ENCODE measurements around the gene TRUB2.
"Not testable (repeated sequence)": the region's sequence is repeated elsewhere in the genome, so short reads cannot be mapped to it uniquely, and the experiment has no call there.

Gene TRUB2

DNA sequence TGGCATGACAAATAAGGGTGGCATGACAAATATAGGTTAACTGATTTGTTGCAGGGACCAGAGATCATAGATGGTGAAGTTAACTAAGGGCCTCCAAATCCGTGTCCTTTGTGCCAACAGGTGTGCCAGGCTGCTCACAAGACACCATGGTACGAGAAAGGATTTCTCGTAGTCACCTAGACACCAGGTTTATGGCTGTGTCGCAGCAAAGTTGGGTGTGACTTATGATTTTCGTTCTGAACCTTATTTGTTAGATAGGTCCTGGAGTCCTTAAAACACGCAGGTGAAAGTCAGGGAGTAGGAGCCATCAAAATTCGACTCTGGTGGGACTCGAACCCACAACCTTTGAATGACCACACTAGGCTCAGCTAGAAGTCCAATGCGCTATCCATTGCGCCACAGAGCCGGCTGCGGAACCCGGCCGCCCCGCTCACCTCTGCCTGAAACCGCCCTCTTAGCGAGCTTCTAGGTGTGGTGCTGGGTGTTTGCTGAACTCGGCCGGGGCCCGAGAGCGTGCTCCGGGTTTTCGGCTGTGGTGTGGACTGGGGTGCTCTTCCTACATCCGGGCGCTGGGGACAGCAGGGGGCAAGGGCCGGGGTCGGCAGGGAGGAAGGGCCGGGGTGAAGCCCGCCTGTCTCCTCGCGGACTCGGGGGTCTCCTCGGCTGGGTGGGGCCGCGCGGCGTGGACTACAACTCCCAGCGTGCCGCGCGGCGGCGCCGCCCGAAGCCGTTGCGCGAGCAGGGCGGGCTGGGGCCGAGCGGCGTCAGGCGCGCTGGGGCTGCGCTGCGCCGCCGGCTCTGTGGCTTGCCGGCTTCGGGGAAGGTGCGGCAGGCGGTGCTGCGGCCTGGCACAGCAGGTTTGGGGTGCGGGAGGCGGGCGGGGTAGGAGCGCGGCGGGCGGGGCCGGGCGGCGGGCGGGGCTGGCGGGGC, 17.8 kb upstream of the TRUB2 start, which contains the start of gene SLC27A4:
SLC27A4 (plus strand) TSS at position 767 of the 930 bp plus-strand sequence. CDS start 2,606 bp downstream, outside the sequence.
- DNase-seq: peak; percentile 49

GRCh38 chr9:128338852-128339614, 16.8 kb upstream of the TRUB2 start:
- DNase-seq: not testable (repeated sequence)

DNA sequence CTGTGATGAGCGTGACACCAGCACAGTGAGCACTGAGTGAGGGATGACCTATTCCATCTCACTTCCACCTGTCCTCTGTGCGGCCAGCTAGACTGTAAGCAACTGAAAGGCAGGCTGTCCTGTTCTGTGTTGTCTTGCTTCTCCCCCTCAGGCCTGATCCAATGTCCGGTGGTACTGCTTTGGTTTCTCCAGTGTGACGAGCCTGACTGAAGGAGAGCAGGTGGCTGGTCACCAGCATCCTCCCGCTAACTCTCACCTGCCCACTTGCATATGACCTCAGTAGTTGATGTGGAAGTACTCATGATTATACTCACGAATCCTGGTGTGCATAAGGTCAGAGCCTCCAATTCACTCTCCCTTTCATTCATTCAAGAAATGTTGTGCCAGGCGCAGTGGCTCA, 15.7 kb upstream of the TRUB2 start:
- no peak for DNase-seq

- no peak for DNase-seq
Observed at GRCh38 chr9:128335914-128336313, 13.7 kb upstream of the TRUB2 start.

DNA sequence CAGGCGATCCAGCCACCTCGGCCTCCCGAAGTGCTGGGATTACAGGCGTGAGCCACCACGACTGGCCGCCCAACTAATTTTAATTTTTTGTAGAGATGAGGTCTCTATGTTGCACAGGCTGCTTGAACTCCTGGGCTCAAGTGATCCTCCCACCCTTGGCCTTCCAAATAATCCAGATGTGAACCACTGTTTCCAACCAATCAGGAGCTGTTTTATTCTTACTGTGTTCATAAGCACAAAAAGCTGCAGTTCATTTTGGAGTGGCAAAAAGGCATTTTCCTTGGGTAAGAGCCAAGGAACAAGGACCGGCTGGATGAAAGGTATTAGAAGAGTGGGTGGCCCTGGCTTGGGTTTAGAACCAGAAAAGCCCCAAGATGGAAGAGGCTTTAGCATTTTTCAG, 12.9 kb upstream of the TRUB2 start:
- no peak for DNase-seq

DNA sequence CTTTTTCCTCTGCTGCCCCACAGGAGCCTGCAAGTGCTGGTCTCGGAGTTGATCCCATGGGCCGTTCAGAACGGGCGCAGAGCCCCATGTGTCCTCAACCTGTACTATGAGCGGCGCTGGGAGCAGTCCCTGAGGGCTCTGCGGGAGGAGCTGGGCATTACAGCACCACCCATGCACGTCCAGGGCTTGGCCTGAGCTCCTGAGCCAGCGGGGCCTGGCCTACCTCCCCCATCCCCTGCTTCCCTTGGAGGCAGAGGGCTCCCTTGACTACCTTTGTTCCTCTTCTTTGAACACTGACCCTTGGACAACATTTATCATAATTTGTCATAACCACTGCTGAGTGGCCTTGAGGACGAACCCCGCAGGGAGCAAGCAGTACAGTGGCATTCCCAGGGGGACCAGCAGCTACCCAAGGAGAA, 11.2 kb upstream of the TRUB2 start:
- no peak for DNase-seq

DNA sequence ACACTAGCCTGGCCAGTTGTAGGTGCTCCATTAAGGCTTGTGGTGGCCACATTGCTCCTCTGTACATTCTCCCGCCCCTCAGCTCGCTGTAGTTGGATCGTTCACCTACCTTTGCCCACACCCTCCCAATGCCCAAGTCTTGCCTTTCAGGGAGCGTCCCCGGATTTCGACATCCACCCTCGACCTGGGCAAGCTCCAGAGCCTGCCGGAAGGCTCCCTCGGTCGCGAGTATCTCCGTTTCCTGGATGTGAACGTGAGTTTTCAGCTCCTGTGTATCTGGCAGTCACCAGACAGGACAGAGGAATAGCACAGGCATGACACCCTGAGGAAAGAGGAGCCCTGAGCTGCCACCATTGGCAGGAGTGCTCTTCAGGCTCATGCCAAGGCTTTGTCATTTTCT, 3.4 kb upstream of the TRUB2 start:
- DNase-seq: no peak

- DNase-seq: no peak
Observed at GRCh38 chr9:128324401-128324800, 2.2 kb upstream of the TRUB2 start.

DNA sequence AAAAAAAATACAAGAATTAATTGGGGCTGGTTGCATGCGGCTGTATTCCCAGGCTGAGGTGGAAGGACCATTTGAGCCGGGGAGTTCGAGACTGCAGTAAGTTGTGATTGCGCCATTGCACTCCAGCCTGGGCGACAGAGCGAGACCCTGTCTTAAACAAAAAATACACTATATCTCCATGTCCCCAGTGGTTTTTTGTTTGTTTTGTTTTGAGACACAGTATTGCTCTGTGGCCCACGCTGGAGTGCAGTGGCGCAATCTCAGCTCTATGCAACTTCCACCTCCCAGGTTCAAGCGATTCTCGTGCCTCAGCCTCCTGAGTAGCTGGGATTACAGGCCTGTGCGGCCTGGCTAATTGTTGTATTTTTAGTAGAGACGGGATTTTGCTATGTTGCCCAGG, 1.5 kb upstream of the TRUB2 start:
- DNase-seq: no peak

DNA sequence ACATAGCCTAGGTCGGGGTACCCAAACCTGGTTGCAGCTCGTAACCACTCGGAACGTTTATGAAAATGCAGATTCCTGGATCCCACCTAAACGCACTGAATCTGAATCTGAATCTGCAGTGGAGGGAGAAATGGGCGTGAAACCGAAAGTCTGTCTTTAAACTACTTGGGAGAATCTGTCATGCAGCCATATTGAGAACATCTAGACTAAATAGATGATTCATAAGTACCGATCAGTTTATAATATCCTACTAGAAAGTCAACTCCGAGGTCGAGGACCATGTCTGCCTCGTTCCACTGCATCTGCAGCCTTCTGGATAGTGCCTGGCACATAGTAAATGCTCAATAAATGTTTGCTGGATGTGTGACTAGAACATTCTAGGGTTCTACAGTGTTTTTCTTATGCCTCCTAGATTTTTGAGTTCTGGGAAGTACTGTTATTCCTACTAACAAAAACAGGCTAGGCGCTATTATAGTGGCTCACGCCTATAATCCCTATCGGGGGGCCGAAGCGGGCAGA, 1.0 kb upstream of the TRUB2 start:
- DNase-seq: no peak

- DNase-seq: no peak
Observed at GRCh38 chr9:128321879-128322403, 306 bp downstream of the TRUB2 start.

DNA sequence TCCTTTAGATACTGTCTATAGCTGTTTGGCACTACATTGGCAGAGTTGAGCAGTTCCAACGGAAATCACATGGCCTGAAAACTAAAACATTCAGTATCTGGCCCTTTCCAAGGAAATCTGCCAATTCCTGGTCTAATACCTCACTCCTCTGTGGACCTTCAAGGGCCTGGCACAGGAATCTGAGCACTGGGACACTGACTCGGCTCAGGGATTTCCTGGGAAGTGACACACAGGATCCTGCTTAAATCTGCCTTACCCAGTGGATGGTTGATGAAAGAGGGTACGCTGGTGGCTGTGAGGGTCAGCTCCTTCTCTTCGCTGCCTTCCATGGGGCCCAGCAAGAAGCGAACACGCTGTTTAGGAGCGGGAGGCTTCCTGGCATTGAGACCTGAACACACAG, 904 bp downstream of the TRUB2 start:
- DNase-seq: no peak

GRCh38 chr9:128317629-128318028, 4.6 kb downstream of the TRUB2 start:
- no peak for DNase-seq

- DNase-seq: no peak
Observed at GRCh38 chr9:128316421-128316820, 5.8 kb downstream of the TRUB2 start.

GRCh38 chr9:128314697-128315096, 7.5 kb downstream of the TRUB2 start:
- DNase-seq: no peak

DNA sequence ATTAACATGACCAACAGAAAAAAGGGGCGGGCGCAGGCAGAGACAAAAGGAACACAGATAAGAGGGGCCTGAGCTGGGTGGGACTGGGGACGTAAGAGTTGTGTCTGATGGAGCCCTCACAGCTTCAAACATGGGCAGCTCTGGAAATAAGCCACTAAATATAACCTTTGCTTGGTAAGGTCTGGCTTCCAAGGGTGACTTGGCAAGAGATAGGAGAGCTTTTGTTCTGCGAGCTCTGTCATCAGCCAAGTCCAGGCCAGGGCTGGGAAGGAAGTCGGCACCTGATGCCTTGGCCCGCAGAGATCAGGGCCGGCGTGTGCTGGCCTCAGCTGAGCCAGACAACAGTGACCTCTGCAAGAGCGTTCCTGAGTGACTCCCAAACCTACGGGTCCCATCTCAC, 11.8 kb downstream of the TRUB2 start:
- DNase-seq: no peak

DNA sequence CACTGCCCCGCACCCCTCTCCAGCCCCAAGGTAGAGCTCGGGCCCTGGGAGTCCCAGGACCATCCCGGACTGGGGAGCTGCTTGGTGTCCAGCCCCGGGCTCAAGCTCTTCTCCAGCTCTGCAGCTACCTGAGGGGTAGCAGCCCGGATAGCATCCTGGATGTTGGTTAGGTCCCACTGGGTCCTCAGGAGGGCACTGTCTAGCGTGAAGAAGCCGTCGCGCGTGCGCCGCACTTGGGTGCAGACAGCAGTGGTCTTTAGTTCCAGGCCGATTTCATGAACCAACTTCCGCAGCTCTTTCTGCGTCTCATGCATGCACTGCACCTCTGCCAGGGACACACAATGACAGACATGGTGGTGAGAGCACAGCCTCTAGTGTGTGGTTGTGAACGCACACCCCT, 12.7 kb downstream of the TRUB2 start:
- DNase-seq: no peak

- DNase-seq: no peak
Observed at GRCh38 chr9:128304971-128305288, 17.3 kb downstream of the TRUB2 start.

DNA sequence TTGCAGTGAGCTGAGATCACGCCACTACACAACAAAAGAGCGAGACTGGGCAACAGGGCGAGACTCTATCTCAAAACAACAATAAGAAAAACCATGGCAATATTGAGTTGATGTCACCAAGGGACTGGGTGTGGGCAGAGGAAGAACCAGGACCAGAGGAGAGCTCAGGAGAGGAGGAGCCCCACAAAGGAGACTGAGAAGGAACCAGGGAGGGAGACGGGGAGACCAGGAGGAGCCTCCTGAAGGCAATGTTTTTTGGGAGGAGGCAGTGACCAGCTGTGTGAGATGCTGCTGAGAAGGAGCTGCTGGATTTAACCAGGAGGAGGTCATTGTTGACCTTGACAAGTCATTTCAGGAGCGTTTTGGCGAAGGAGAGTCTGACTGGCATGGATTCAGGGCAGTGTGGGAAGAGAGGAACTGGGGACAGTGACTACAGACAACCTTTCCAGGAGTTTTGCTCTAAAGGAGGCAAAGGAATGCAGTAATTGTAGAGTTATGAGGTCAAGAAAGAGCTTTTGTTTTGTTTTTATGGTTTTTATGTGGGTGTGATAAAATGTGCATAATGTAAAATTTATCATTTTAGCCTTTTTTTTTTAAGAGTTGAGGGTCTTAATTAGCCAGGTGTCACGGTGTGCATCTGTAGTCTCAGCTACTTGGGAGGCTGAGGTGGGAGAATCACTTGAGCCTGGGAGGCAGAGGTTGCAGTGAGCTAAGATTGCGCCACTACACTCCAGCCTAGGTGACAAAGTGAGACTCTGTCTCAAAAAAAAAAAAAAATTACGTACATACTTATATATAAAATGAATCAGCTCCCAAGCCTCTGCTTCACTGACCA, 17.9 kb downstream of the TRUB2 start:
- DNase-seq: no peak

DNA sequence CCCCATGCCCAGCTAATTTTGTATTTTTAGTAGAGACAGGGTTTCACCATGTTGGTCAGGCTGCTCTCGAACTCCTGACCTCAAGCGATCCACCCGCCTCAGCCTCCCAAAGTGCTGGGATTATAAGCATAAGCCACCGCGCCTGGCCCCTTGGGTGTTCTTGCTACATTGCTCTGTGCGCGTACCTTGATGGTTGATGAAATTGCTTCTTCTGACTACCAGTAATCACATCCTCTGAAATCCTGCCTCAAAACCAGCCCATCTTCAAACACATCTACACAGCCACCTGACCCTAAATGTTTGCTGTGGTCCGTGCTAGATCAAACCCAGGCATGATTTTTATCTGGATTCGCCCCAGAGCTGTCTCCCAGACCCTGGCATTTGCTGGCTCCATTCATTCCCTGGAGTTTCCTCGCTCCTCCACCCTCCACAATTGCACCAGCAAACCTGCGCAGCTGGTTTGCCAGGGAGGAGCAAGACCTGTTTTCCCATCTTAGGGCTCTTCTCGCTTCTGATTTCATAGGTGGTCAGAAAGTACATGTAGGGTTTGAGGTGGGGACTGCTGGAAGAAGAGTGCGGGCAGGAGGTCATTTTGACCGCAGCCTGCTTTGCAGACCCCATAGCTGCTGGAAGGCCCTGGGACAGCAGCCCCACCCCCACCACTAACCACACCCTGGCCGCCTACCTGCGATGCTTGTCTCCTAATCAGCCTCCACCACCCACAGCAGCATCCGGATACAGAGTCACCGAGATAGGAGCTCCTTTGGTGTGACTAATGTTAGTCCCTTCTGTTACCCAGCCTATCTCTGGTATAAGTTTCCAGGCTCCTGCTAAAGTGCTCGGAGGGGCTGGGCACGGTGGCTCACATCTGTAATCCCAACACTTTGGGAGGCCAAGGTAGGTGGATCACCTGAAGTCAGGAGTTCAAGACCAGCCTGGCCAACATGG, 23.4 kb downstream of the TRUB2 start:
- no peak for DNase-seq

GRCh38 chr9:128297221-128297773, 24.9 kb downstream of the TRUB2 start:
- no peak for DNase-seq

Data from SHP77 treated with DMSO at 0.1 percent for 48 hours (cell line).